NOMO-1 (cell line): ENCODE data around the gene ADORA2A.

Source experiments
- DNase-seq, 2 experiments: peaks; one replicate each; lab custom pipeline; 2025; ENCODE audit not compliant: unreplicated experiment in 2 of 2; lab: John Stamatoyannopoulos, UW

Gene ADORA2A

DNA sequence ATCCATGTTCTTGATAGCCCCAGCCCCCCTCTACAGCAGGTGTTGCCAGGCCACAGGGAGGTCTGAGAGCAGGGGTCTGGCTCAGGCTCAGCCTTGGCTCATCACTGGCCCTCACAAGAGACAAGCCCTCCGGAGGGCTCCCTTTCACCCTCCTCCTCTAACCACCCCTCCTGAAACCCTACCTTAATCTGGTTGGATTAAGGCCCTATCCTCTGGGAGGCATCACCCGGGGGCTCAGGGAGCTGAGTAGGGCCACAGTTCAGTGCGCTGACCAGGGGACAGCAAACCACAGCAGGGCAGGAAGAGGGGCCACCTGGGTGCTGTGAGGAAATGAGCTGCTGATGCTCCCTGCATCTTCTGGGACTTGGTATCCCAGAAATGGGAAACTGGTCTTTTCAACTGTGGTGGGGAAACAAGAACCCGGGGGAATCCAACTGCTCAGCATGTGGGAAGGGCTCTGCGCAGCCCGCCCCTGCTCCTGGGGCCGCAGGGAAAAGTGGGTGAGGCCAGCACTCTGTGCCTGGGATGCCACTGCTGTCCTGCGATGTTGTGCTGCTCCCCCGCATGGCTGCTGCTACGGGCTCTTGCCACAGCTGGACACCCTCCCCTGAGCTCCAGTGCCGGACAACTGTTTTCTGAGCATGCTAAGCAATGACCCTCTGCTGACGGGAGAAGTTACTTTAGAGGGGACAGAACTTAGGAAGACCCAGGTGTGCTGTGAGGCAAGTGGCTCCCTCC is 17.5 kb downstream of the ADORA2A start:
- no peak for DNase-seq

GRCh38 chr22:24445481-24446259 is 18.3 kb downstream of the ADORA2A start:
- no peak for DNase-seq

DNA sequence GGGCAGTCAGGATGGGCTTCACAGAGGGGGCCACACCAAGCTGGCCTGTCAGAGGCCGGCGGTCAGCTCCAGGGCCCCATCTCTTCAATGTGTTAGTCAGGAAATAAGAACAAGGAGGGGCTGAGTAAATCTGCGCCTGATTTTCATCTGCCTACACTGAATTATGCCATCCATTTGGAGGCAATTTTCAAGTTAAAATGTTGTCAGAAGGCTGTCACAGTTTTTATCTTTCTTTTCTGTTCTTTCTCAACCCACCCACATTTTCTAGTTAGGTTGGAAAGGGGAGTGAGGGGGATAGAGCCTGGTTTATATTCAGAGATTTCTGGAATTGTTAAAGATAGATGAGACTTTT is 18.8 kb downstream of the ADORA2A start:
- no peak for DNase-seq

DNA sequence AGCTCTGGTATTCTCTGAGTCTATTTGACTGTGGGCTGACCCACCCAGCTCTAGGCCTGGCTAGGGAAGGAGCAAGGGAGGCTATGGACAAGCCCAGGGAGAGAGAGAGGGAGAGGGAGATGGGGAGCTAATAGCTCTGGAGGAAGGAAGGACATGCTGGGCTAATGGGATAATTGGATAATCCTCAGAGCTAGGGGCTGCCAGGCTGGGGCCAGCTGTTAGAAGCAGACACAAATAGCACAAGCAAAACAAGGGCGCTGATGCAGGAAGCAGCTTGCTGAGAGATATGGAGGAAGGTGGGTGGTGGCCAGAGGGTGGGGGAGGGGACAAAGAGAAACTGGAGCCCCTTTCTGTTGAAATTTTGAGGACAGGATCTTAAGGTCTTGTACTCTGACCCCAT is 23.2 kb downstream of the ADORA2A start:
- DNase-seq, result no peak

DNA sequence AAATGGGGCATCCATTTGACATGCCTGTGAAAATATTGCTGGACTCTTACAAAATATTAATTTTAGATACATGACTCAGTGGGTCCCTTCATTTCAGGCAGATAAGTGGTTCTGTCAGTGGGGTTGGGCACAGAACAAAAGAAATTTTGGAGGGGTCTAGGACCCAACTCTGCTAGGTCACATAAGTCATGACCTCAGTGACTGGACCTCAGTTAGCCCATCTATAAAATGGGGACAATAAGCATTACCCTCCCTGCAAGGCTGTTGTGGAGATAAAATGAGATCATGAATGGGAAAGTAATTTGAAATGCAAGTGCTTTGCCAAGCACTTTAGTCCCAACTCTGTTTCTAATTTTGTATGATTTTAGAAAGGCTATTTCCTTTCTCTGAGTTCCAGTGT is 23.8 kb downstream of the ADORA2A start:
- no peak for DNase-seq

- no peak for DNase-seq
Observed at GRCh38 chr22:24453853-24454252, 26.5 kb downstream of the ADORA2A start.

DNA sequence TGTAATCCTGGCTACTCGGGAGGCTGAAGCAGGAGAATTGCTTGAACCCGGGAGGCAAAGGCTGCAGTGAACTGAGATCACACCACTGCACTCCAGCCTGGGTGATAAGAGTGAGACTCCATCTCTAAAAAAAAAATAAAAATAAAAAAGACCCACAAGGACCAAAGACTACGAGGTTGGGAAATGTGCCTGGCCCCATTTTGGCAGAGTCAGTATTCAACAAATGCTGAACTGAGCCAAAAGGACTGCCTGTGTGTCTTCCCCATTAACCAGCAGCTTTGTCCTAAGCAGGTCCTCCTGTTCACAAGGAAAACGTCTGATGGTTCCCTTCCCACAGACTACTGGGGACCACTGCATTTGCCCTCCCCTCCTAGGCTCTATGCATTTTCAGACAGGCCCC is 27.6 kb downstream of the ADORA2A start:
- DNase-seq, result no peak

- no peak for DNase-seq
Observed at GRCh38 chr22:24455751-24456426, 28.5 kb downstream of the ADORA2A start.

DNA sequence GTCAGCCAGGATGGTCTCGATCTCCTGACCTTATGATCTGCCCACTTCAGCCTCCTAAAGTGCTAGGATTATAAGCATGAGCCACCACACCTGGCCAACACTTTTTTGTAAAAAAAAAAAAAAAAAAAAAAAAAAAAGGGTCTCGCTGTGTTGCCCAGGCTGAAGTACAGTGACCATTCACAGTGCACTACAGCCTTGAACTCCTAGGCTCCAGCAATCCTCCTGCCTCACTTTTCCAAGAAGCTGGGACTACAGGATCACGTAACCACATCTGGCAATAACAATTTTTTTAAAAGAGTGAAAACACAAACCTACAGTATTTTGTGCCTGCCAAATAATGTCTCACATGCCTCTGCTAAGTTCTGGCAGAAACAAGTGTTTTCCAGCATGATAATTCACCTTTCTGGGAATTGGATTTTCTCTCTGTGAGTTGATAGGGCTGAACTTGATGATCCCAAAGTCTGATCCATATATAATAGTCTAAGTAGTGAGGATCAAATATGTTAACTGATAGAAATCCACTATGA is 30.6 kb downstream of the ADORA2A start:
- DNase-seq, result no peak

GRCh38 chr22:24459911-24460310 is 32.5 kb downstream of the ADORA2A start:
- no peak for DNase-seq

- DNase-seq, result peak in 1 of 2 experiments; percentile 50
Observed at GRCh38 chr22:24460418-24461089, 33.2 kb downstream of the ADORA2A start.

DNA sequence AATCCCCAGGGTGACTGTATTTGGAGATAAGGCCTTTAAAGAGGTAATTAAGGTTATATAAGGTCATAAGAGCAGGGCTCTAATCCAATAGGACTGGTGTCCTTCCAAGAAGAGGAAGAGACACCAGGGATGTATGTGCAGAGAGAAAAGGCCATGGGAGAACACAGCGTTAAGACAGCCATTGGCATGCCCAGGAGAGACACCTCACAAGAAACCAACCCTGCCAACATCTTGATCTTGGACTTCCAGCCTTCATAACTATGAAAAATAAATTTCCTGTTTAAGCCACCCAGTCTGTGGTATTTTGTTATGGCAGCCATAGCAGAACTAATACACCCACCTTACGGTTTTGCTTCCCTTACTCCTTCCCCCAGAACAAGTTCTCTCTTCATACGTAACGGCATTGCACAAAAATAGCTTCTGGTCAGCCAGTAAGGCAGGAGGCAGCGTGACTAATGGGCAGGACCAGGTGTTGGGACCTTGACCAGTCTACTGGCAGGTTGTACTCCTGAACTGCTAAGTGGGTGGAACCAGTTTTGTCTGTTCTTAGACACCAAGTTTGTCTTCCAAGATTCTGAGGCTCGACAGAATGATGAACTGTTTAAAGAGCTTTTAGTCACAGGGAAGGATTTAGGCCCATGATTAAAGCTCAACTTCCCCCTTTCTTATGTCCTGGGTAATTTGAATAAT is 35.8 kb downstream of the ADORA2A start:
- DNase-seq, result peak; percentile 53 to 87

DNA sequence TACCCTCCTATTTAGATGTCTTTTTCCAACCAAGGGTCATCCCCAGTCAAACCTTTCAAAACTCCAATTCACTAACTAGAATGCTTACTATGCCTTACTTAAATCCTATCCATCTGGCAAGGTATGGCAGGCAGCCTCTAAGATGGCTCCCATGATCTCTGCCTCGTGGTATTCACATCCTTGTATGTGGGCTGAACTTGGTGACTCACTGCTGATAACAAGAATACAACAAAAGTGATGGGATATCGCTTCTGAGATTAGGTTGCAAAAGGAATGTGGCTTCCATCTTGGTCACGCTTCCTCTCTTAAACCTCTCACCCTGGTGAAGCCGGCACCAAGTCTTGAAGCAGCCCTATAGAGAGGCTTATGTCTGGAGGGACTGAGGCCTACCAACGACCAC is 38.2 kb downstream of the ADORA2A start:
- no peak for DNase-seq

DNA sequence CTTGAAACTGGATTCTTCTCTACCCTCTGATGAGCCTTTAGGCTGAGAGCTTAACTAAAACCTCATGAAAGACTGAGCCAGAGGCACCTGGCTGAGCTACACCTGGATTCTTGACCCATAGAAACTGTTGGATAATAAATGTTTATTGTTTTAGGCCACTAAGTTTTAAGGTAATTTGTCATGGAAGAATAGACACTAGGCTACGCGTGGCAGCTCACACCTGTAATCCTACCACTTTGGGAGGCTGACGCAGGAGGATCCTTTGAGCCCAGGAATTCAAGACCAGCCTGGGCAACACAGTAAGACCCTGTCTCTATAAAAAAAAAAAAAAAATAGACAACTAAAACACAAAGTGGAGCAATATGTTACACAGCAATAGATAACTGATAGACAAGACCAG is 38.6 kb downstream of the ADORA2A start:
- DNase-seq, result no peak

- peak; percentile 63 to 79 for DNase-seq
Observed at GRCh38 chr22:24466716-24467328, 39.4 kb downstream of the ADORA2A start.

DNA sequence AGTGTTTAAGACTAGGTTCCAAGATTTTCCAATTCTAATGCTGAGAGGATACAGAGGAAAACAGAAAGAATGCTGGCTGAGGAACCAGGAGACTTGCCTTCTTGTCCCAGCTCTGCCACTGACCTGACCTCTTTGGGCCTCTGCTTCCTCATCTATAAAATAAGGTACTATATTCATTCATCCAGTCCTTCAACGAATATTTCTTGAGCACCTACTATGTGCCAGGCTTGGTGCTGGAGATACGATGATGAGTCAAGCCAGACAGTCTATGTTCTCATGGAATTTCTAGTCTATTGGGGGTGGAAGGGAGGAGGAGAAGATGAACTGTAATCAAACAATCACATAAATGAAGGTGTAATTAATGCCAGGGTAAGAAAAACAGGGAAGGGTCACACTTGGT is 39.9 kb downstream of the ADORA2A start:
- no peak for DNase-seq

DNA sequence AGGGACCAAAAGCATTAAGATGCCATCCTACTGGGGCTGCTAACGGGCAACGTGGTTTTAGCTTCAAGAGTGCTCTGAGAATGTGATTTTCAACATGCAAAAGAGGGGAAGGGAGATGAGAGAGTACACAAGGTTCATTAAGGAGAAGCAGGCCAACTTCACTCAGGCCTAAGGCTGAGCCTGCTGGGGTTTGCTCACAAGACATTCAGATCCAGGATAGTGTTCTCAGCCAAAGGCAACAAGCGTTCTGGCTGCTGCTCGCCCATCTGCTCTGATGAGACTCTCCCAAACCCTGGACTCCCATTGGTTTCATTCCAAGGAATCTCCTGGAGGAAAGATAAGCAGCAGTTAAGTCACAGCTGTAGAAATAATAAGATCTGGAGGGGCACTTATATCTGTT is 44.2 kb downstream of the ADORA2A start:
- DNase-seq, result no peak

GRCh38 chr22:24473284-24473683 is 45.9 kb downstream of the ADORA2A start:
- DNase-seq, result peak; percentile 74 to 99

GRCh38 chr22:24474221-24474620 is 46.8 kb downstream of the ADORA2A start:
- DNase-seq, result no peak

GRCh38 chr22:24474649-24475255 is 47.4 kb downstream of the ADORA2A start:
- DNase-seq, result no peak
